T-helper 17 cell (primary cell): ENCODE results near the gene SHISA7. TPM values are rescaled to one million over a fixed set of nuclear protein-coding genes. Genes with fewer than 3 reads are reported as not detected.

Experiments
- ATAC-seq: fragments of 150-1000 bp; cut with Tn5 transposase; 2 replicates; pipeline ENCODE4 v1.10.0; 2021; ENCODE audit warnings: mild to moderate bottlenecking, moderate library complexity
- DNase-seq, 3 donors: peaks; one replicate each; pipeline versions ENCODE4 v3.0.0 to v3.0.0-alpha.2; 2020 to 2021
- H3K9me3 ChIP-seq: one replicate; pipeline ENCODE4 v1.7.0; 2013; ENCODE audit warnings: low read length, mild to moderate bottlenecking; ENCODE audit not compliant: control insufficient read depth, poor library complexity, severe bottlenecking
- H3K27ac Mint-ChIP-seq: one replicate; pipeline ENCODE4 v1.8.0; 2022; ENCODE audit warnings: mild to moderate bottlenecking, moderate library complexity, mixed read lengths
- H3K27me3 Mint-ChIP-seq: one replicate; pipeline ENCODE4 v1.8.0; 2022; ENCODE audit warnings: mixed read lengths
- H3K36me3 Mint-ChIP-seq: one replicate; pipeline ENCODE4 v1.8.0; 2022; ENCODE audit warnings: low read depth, mixed read lengths
- H3K4me1 Mint-ChIP-seq: one replicate; pipeline ENCODE4 v1.8.0; 2022; ENCODE audit warnings: mild to moderate bottlenecking, mixed read lengths
- H3K4me3 Mint-ChIP-seq: one replicate; pipeline ENCODE4 v1.8.0; 2022; ENCODE audit warnings: mild to moderate bottlenecking, moderate library complexity, mixed read lengths
- total RNA-seq, 4 donors: library from RNA in 2 of 4; stranded (reverse) in 2 of 4; gene quantifications; one replicate each; pipeline ENCODE4 v1.2.3 and lab custom pipeline; 2022 to 2026

SHISA7 gene
- total RNA-seq, 2 donors from 2014 or later = not detected

DNA sequence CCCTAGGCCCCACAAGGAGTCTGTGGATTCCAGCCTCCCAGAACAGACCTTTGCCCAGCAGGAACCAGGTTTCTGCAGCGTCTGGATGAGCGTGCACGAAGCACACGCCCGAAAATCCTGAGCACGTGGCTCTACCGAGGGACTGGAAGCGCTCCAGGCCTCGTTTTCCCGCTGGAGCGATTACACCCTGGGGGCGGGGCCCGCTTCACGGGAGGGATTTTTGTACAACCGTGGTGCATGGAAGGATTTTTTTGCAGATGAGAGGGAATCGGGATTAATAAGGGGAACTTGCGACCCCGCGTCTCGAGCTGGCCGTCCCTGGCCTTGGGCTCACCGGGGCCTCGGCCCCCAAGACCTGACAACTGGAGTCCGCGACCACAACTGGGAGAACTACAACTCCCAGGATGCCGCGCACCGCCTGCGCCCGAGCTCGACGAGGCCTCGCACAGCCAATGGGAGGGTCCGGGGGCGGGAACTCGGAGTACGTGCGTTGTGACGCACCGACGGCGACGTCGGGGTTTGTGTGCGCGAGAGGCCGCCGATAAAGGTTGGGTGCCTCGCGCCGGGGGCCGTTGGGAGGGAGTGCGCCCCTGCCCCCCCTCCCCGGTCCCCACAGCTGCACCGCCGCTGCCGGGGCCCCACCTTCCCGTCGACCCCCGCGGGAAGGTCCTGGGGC is 33.1 kb upstream of the SHISA7 start, which contains the start of gene ZNF628:
ZNF628 (plus strand) TSS at position 518 of the 676 bp plus-strand sequence. CDS start 3,294 bp downstream, outside the sequence.
- peaks cover 2% of the 10 kb centered on the region for H3K36me3 Mint-ChIP-seq

DNA sequence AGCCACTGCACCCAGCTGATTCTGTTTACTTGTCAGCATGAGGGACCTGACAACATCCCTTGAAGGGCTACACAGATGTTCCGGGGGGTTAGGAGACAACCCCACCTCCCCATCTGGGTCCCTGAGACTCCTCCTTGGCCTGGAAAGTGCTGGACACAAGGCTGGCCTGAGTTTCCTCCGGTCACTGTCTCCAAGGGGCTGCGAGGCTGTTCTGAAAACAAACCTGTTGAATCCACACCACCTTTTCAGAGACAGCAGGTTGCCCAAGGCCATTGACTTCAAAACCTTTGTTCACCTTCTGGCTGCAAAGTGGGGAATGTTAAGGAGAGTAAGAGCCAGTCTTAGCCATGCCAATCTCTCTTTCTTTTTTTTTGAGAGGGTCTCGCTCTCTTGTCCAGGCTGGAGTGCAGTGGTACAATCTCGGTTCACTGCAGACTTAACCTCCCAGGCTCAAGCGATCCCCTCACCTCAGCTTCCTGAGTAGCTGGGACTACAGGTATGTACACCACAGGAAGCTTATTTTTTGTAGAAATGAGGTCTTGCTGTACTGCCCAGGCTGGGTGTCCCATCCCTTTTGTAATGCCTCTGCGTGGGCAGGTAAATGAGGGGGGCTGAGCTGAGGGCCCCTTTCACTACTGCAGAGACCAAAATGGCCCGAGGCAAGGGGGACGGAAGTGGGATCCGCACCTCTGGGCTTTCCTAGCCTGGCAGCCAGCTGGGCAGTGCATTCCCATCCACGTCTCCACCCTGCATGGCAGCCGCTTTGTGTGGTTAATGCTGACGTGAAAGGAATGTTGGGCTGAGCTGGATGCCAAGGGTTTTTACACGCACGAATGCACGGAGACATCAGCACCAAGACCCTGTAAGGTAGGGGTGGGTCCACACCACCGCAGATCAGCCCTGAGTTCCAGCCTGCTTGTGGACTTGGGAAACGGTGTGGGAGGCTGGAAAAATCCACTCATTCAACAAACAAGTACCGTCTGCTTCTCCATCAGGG is 31.5 kb upstream of the SHISA7 start:
- DNase-seq = no peak

More for the DNA sequence above, 33.1 kb upstream of the SHISA7 start, which contains the start of gene ZNF628:
- Mint-ChIP-seq H3K4me1 (peaks cover 22% of the 10 kb centered on the region), H3K4me3 (peak within 1 kb of the TSS; percentile 87), H3K27ac (peak within 1 kb of the TSS; percentile 80), H3K27me3 (no peaks in the 10 kb centered on the region)
- ATAC-seq = peak; percentile 94
- no peaks in the 10 kb centered on the region for H3K9me3 ChIP-seq
- peak; percentile 93 to 97 (median 95) for DNase-seq

DNA sequence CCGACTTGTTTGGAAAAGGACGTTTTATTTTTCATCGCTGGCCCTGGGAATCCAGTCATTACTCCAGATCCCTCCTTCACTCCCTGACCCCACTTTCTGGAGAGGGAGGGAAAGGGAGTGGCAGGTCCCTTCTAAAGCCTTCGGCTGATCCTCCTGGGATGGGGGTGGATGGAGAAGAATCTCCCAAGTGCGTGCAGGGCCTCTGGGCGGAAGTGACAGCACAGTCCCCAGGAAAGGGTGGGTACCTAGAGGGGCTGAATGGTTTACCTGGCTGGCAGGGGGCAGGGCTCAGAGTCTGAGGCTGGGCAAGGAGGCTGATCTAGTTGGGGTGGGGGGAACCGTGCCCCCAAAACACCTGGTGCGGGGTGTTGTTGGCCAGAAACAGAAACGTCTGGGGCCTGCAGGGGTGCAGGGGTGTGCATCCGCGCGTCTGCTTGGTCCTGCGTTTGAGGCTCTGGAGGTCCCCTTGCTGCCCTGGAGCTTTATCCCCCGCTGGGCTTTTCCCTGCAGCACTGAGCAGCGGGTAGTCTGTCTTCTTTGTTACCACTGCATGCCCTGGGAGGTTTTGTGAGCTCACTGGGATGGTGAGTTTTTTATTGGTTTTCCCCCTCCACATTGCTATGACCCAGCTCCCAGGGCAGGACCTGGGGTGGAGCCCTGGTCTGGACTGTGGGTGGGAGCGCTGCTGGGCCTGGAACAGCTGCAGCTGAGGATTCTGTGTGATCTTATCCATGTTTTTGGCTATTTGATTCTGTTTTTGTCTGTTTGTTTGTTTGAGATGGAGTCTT is 30.3 kb upstream of the SHISA7 start:
- no peaks in the 10 kb centered on the region for H3K27me3 Mint-ChIP-seq
- H3K9me3 ChIP-seq = no peaks in the 10 kb centered on the region
- ATAC-seq = no peak
- H3K4me1 Mint-ChIP-seq = peaks cover 8% of the 10 kb centered on the region
- no peak overlapping the region for H3K4me3 Mint-ChIP-seq
- H3K27ac Mint-ChIP-seq = no peak overlapping the region
- DNase-seq = no peak
- no peaks in the 10 kb centered on the region for H3K36me3 Mint-ChIP-seq

More for the DNA sequence above, 31.5 kb upstream of the SHISA7 start:
- Mint-ChIP-seq H3K4me1 (peaks cover 18% of the 10 kb centered on the region), H3K27ac (no peak overlapping the region), H3K4me3 (no peak overlapping the region), H3K27me3 (no peaks in the 10 kb centered on the region), H3K36me3 (peaks cover 2% of the 10 kb centered on the region)
- no peak for ATAC-seq
- H3K9me3 ChIP-seq = no peaks in the 10 kb centered on the region

DNA sequence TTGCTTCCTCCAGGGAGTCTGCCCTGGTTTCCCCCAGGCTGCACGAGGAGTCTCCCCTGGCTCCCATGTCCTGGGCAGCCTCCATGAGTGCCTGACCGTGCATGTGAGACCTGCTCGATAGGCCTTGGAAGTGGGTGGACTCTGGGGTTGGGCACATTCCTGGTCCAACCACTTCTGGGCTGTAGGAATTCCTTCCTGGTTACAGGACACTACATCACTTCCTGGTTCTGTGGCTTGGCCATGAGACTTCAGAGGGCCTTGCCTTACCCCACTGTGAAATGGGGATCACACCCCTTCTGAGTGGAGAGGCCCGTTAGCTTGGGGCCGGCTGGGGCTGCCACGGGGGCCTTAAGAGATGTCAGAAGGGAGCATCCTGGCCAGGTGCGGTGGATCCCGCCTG is 29.4 kb upstream of the SHISA7 start:
- H3K27ac Mint-ChIP-seq = no peak overlapping the region
- H3K27me3 Mint-ChIP-seq = no peaks in the 10 kb centered on the region
- ATAC-seq = no peak
- no peaks in the 10 kb centered on the region for H3K36me3 Mint-ChIP-seq
- H3K4me3 Mint-ChIP-seq = no peak overlapping the region
- H3K4me1 Mint-ChIP-seq = peaks cover 3% of the 10 kb centered on the region
- H3K9me3 ChIP-seq = no peaks in the 10 kb centered on the region
- DNase-seq = no peak

DNA sequence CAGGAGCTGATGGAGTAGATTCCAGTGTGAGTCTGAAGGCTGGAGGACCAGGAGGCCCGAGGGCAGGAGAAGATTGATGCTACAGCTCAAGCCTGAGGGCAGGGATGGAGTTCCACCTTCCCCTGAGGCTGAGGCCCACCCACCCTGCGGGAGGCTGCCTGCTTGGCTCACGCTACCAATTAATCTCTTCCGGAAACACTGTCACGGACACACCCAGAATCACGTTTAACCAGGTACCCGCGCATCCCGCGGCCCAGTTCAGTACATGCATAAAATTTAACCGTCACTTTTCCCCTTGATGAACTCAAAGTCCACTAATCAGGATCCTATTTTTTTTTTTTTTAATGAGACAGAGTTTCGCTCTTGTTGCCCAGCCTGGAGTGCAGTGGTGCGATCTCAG is 28.2 kb upstream of the SHISA7 start:
- no peak for ATAC-seq
- H3K4me3 Mint-ChIP-seq = no peak overlapping the region

DNA sequence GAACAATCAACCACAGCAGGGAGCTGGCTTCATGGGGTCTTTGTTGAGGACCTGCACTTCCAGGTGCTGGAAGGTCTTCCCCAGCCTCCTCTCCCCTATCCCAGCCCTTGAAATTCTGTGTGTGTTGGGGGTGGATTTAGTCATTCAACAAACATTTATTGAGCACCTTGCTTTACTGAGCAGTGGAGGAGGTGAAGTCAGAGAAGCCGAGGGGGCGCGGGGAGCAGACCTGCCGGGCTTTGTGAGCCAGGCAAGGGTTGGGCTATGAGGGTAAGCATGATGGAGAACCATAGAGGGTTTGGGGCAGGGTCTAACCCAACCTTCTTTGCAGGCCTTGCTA is 24.9 kb upstream of the SHISA7 start:
- ATAC-seq = no peak
- no peaks in the 10 kb centered on the region for H3K27me3 Mint-ChIP-seq
- H3K4me3 Mint-ChIP-seq = no peak overlapping the region
- DNase-seq = no peak
- H3K9me3 ChIP-seq = no peaks in the 10 kb centered on the region
- H3K27ac Mint-ChIP-seq = no peak overlapping the region
- peaks cover 6% of the 10 kb centered on the region for H3K4me1 Mint-ChIP-seq
- no peaks in the 10 kb centered on the region for H3K36me3 Mint-ChIP-seq

More for the DNA sequence above, 28.2 kb upstream of the SHISA7 start:
- no peaks in the 10 kb centered on the region for H3K9me3 ChIP-seq
- no peaks in the 10 kb centered on the region for H3K36me3 Mint-ChIP-seq
- H3K27ac Mint-ChIP-seq = no peak overlapping the region
- no peak for DNase-seq
- peaks cover 3% of the 10 kb centered on the region for H3K4me1 Mint-ChIP-seq
- no peaks in the 10 kb centered on the region for H3K27me3 Mint-ChIP-seq

DNA sequence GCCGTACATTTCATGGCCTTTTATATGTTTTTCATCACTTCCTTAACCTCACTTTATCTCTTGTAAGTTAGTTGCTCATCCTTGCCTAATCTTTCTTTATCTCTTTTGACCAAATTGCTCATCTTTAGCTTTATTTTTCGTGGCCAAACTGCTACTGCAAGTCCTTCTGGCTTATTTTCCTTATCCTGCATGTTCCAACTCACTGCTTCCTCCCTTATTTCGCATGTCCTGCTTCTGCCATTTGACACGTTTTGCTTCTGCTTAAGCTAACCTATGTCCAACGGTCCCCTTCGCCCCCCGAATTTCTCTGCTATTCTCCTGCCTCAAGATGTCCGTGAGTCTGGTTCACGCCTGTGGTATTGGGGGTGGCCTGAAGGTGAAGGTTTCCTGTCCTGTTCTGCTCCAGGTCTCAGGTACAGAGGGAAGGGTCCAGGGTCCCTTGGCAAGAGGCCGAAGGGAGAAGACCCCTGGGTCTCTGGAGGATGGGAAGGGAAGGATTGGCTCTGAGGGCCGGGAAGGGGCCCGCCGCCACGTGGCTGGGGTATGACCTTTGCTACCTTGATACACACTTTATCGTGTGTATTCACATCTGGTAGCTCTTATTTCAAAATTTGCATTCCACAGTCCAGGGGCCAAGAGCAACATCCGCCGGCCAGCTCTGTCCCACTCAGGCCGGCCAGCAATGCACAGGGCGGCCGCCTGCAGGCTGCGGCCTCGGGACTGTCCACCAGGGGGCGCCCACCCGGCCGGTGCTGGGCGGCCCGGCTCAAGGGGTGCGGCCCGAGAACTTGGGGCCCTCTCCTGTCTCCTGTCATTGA is 24.3 kb upstream of the SHISA7 start:
- DNase-seq (peak; percentile 59 to 73 (median 65)), ATAC-seq (peak; percentile 96)
- Mint-ChIP-seq H3K27ac (no peak overlapping the region), H3K4me1 (peaks cover 7% of the 10 kb centered on the region), H3K4me3 (no peak overlapping the region), H3K27me3 (no peaks in the 10 kb centered on the region), H3K36me3 (no peaks in the 10 kb centered on the region)
- no peaks in the 10 kb centered on the region for H3K9me3 ChIP-seq

DNA sequence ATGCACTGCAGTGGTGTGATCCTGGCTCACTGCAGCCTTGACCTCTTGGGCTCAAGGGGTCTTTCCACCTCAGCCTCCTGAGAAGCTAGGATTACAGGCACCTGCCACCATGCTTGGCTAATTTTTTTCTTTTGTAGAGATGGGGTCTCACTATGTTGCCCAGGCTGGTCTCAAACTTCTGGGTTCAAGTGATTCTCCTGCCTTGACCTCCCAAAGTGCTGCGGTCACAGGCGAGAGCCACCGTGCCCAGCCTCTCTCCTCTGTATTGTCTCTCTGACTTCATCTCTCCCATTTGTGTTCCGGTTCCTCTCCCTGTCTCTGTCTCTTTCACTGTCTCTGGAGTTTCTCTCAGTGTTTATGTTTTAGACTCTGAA is 23.1 kb upstream of the SHISA7 start:
- H3K4me3 Mint-ChIP-seq = no peak overlapping the region
- peaks cover 14% of the 10 kb centered on the region for H3K4me1 Mint-ChIP-seq
- no peaks in the 10 kb centered on the region for H3K9me3 ChIP-seq
- no peak for DNase-seq
- no peak for ATAC-seq
- no peak overlapping the region for H3K27ac Mint-ChIP-seq
- H3K36me3 Mint-ChIP-seq = no peaks in the 10 kb centered on the region
- no peaks in the 10 kb centered on the region for H3K27me3 Mint-ChIP-seq

DNA sequence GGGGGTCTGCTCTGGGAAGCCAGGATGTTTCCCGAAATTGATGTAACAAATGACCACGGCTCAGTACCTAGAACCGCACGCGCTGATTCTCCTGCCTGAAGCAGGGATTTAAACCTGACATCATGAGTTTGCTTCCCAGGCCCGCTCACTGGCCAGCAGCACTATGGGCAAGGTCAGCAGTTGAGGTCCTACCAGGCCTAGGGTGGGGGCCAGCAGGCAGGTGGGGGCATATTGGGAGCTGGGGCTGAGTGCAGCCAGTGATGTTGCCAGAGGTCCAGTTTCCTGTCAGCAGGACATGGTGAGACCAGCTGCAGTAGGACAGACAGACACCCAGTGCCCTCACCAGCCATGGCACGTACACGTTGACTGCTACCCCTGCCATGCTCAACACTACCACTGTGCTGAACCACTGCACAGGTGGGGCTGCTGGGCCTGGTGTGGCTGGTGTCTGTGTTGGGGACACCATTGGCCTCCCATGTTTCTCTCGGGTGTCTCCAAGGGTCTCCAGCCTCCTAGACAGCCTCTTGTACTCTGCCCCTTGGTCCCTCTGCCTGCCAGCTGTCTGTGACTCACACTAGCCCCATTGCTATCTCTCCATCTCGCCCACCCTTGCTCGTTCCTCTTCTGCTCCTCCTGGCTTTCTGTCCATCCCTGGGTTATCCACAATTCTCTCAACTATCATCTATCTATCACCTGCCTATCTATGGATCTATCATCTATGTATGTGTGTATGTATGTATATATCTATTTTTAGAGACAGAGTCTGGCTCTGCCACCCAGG is 22.6 kb upstream of the SHISA7 start:
- H3K4me1 Mint-ChIP-seq = peaks cover 17% of the 10 kb centered on the region
- no peaks in the 10 kb centered on the region for H3K36me3 Mint-ChIP-seq
- no peak overlapping the region for H3K27ac Mint-ChIP-seq
- no peak overlapping the region for H3K4me3 Mint-ChIP-seq
- H3K9me3 ChIP-seq = no peaks in the 10 kb centered on the region
- ATAC-seq (no peak), DNase-seq (no peak)
- no peaks in the 10 kb centered on the region for H3K27me3 Mint-ChIP-seq

DNA sequence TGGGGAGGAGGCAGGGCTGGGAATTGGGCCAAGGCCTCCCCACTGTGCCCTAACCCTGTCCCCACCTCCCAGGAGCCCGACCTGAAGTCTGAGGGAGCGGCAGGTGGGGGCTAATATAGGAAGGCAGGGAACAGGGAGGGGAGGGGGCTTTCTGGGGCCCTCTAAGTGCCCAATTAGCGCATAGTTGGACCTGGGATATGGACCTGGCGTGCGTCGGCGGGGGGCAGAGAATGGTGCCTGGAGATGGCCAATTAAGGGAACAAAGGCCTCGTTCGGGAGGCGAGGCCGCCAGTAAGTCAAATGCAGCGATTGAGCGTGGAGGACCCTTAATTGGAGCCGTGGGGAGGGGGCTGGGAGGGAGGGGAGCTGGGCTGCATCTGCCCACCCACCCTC is 21.6 kb upstream of the SHISA7 start, which contains the start of gene C19orf85:
C19orf85 (minus strand) TSS at position 90 of the 393 bp plus-strand sequence. CDS start 197 bp downstream, outside the sequence.
- H3K27me3 Mint-ChIP-seq = no peaks in the 10 kb centered on the region
- H3K9me3 ChIP-seq = no peaks in the 10 kb centered on the region
- no peak within 1 kb of the TSS for H3K27ac Mint-ChIP-seq
- H3K4me3 Mint-ChIP-seq = no peak within 1 kb of the TSS
- ATAC-seq (no peak), DNase-seq (no peak)
- H3K4me1 Mint-ChIP-seq = peaks cover 18% of the 10 kb centered on the region
- no peaks in the 10 kb centered on the region for H3K36me3 Mint-ChIP-seq

DNA sequence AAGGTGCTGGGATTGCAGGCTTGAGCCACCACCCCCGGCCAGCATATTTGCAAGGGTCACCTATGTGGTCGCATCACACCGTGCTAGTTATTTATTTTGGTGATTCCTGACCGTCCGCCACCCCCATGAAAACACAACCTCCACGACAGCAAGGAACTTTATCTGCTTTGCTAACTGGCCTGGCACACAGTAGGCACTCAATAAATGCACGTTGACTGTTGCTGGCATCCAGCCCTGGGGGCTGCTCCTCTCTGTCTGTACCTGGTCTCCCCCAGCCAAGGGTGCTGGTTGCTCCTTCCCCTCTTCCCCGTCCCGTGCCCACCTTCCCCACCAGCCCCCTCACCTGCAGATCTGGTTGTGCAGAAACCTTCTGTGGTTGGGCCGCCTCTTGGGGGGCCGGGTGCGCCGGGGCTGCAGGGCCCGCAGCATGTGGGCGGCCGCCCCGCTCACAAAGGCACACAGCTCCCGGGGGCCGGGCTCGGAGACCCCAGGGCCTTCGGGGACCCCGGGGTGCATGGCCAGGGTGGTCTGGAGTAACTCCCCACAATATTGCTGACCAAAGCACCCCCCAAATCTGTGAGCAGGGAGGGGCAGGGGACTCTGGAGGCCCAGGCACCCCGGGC is 21.1 kb upstream of the SHISA7 start:
- no peaks in the 10 kb centered on the region for H3K9me3 ChIP-seq
- ATAC-seq = no peak
- H3K4me1 Mint-ChIP-seq = peaks cover 18% of the 10 kb centered on the region
- no peak overlapping the region for H3K4me3 Mint-ChIP-seq
- no peaks in the 10 kb centered on the region for H3K36me3 Mint-ChIP-seq
- H3K27me3 Mint-ChIP-seq = no peaks in the 10 kb centered on the region
- H3K27ac Mint-ChIP-seq = no peak overlapping the region
- no peak for DNase-seq
